ENCODE results near the gene SP5.
"Not testable (repeated sequence)": the region's sequence is repeated elsewhere in the genome, so short reads cannot be mapped to it uniquely, and the experiment has no call there.

SP5 gene
- 0 to 0.07 reads per million in 2 donors for total RNA-seq

DNA sequence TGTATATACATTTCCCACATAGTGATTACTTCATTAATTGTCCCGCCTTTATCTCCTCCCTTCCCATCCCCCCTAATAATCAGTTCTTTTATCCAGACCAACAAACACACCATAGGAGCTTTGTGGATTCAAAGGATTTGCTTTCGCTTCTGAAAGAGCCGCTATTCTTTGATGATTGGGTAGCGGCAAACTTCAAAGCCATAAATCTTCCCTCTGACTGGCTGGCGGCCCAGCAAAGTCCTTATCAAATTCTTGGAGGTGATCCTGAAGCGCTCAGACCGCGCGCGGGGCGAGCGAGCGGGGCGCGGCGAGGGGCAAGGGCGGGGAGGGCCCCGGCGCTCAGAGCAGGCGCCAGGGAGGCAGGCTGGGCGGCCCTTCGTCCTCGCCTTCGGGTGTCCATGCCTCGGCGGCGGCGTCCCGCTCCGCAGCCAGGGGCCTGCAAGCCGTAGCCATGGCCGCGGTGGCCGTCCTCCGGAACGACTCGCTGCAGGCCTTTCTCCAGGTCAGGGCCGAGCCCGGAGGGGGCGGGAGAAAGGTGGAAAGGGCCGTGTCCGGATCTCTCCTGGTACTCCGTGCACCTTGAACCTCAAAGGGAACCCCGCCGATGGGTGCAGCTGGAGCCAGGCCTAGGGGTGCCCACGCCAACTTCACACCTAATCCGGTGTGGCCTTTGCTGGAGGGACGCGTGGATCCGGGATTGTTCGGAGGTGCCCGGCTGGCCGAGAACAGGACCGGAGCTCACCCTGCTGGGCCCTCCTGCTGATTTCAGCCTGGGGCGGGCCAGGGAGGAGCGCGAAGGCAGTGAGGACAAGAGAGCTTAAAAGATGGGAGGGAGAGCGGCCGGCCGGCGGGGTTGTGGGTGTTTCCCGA, at the start of gene SP5:
TSS of gene SP5 (plus strand) at position 276 of the 870 bp plus-strand sequence. CDS start at position 452, 176 bp downstream.
- DNase-seq = peak in 3 of 5 experiments; percentile 11 to 61 (median 14)

DNA sequence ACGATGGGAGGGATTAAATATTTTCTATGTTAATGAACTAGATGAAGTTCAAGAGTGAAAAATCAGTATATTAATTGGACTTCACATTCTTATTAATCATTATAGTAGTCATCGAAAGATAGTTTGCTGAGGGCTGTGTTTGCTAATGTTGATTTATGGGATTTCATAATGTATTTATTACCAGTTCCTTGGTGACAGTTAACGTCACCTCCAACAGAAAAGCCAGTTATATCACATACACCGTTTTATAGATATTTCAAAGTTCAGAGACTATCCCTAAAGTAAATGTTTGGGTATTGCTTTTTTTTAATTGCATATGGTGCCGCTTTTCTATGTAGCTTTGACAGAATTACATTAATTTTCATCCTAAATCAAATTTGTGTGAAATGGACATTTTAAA, 49.4 kb upstream of the SP5 start:
- DNase-seq = no peak

DNA sequence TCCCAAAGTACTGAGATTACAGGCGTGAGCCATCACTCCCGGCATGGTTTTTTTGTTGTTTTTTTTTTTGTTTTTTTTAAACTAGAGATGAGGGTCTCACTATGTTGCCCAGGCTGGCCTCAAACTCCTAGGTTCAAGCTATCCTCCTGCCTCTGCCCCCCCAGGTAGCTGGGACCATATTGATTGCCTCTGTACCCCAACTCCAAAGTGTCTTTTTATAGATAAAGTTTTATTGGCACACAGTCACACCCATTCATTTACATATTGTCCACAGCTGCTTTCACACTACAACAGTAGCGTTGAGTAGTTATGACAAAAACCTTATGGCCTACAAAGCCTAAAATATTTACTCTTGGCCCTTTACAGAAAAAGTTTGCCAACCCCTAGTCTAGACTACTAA, 45.2 kb upstream of the SP5 start:
- no peak for DNase-seq

DNA sequence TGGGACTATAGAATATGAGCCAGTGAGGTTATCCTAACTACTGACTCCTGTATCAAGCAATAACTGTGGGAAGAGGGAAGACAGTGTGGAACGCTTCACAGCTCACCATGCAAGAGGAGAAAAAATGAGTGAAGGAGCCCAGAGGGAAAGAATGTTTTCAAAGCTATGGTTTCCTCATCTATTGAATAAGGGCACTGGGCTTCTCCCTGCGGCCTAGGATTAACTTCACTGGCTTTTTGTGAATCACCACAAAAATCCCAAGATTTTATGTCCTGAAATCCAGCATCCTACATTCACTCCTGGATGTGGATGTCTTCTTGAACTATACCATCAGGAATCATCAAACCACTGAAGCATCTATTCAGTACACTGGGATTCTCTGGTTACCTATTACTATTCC, 44.5 kb upstream of the SP5 start:
- no peak for DNase-seq

DNA sequence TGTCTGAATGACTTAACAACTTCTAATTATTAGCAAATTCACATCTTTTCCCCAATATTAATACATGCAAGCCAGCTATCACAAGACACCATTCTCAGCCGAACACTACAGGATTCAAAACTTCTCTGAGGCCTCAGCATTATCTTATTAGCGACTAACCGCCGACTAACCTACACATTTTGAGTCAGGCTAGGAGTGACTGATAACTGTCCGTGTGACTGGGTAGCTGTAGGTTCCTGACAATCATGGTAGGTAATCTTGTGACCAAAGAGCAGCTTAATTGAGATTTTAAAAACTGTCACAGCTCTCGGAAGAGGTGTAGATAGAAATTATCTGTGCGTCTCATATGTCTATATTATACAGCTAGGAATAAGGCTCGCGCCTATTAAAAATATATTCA, 44.1 kb upstream of the SP5 start:
- DNase-seq = no peak

DNA sequence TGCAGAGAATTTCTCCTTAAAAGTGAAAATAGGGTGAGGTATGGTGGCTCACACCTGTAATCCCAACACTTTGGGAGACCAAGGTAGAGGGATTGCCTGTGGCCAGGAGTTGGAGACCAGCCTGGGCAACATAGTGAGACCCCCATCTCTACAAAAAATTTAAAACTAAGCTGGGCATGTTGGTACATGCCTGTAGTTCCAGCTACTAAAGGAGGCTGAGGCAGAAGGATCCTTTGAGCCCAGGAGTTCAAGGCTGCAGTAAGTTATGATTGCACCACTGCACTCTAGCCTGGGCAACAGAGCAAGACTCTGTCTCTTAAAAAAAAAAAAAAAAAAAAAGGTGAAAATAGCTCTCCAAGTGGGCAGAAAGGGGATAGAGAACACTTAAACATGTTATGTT, 40.9 kb upstream of the SP5 start:
- not testable (repeated sequence) for DNase-seq

DNA sequence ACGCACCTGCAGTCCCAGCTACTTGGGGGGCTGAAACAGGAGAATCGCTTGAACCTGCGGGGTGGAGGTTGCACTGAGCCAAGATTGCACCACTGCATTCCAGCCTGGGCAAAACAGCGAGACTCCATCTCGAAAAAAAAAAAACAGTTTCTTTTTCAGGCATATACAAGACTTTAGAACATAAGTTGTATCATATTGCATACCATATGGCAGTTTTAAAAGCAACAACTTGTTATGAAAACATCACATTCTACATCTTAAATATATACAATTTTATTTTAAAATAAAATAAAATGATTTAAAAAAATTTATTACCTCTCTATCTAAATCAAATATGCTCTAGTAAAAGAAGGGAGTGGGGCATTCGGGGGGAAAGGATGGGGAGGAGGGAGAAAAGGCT, 39.4 kb upstream of the SP5 start:
- DNase-seq = no peak

DNA sequence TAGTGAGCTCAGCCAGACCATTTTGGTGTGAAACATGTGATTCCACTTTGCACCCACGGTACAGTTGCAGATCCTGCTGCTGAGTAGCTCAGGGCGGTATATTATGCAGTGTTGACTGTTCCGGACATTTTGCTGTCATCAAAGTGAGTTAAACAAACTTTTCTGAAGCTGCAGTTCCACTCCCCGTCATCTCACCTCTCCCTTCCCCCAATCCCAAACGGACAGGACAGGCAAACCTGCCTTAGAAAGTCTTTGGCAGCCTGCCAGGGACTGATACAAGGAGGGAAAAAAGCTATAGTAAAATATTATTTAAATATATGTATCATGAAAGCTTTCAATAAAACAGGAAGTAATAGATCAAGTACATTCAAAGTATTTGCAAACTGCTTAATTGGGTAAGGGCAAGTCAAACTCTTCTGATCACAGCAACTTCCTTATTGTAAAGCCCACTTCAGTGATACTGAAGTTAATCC, 35.5 kb upstream of the SP5 start:
- no peak for DNase-seq

DNA sequence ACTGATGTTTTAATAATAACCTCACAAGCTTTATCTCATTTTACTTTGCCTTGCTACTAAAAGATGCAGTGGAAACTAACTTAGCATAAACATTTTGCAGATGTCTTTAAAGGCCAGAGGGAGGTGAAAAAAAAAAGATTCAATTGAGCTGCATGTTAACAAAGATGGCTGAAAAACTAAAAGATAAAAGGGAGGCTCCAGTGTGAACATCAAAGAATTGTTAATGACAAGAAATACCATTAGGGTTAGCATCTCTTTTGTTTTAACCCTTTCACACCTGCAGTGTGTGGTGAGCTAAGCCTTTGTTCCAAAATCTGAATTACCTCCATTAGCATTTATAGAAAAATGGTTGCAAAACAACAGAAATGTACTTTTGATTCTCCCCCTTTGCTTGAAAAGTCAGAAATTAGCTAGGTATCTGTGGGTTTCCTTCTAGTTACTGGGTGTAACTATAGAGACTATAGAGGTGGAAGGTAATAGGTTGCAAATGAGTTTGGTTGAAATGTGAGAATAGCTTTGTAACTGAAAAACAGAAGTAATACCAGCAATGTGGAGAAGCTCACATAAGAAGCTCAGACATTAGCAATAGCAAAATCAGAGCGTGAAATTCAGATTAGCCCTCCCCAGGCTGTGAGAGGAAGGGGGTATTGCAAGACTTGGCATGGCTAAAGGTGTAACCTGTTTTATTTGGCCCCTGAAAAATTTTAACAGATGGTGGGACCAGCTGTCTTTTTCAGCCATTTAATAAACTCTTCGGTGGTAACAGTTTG, 34.8 kb upstream of the SP5 start:
- DNase-seq = no peak

DNA sequence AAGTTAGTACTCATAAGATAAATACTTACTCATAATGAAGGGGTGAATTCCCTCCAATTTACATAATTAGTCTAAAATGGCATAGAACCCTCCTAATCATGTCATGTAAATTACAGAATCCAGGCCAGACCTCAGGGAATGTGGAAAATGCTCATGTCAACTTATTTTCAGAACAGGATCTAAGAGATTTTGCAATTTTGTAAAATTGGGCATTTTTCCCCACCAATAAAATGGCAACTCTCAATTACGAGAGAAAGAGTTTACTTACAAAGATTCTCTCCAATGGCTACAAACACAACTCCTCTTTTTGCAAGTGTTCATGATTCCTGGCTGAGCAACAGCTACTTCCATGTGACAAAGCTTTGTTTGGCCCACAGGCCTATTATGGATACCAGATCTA, 33.8 kb upstream of the SP5 start:
- DNase-seq = no peak

DNA sequence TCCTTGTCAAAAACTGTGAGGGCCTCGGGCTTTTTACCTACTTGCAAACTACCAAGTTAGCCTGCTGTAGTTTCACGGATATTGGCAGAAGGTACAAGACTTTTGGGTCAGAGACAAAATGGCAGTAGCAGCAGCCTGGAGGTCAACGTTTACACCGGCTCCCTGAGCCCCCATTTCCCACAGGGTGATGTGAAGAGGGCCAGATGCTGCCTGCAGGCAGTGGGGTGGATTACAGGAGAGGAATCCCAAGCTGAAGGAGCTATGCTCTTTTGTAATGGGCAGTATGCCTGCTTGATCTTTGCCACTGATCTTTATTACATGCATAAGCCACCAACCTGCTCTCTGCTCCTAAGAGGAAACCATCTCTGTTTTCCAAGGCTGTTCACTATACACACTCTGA, 29.5 kb upstream of the SP5 start:
- DNase-seq = no peak

DNA sequence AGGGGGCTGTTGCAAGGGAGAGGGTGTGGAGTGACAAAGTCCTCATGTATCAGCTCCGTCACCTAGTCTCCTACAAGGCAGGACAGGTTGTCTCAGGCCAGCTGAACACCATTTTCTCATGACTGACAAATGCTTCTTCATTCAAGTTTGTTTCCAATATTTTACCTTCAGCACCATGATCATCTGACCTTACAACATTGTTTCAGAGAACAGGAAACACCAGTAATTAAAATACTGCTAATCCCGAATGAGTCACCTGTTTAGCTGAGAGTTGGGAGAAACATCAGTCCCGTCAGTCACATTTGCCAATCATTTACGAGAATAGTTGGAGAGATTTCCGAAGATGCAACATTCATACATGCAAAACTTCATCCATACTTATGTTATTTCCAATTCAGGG, 25.7 kb upstream of the SP5 start:
- DNase-seq = no peak

DNA sequence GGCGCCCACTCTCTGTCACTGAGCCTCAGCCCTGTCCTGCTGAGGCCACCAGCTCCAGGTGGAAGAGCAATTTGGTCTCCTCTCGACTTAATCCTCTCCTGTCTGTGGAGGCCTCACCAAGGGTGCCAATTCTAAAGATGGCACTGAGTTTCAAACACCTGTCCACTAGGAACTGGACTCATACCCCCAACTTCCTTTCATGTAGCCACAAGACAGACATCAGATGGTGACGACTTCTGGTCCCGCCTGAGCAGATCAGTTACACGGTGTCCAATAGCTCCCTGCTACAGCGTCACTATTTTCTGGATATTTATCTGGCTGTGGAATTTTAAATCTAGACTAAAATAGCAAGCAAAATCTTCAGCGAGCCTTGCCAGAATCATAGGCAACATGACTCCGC, 24.5 kb upstream of the SP5 start:
- no peak for DNase-seq

DNA sequence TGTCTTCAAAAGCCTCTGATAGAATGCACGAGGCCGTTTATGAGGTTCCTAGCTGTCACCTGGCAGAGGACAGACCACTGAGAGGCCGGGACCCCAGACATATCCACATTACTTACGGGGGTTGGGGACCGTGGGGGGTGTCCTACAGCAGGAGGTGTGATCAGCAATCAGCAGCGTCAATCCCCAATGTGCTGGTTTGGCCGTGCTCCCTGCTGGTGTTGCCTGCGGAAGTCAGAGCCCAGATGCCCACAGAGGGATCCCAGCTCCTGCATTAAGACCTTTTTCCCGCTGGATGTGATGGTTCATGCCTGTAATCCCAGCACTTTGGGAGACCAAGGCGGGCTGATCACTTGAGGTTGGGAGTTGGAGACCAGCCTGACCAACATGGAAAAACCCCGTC, 20.8 kb upstream of the SP5 start:
- no peak for DNase-seq

DNA sequence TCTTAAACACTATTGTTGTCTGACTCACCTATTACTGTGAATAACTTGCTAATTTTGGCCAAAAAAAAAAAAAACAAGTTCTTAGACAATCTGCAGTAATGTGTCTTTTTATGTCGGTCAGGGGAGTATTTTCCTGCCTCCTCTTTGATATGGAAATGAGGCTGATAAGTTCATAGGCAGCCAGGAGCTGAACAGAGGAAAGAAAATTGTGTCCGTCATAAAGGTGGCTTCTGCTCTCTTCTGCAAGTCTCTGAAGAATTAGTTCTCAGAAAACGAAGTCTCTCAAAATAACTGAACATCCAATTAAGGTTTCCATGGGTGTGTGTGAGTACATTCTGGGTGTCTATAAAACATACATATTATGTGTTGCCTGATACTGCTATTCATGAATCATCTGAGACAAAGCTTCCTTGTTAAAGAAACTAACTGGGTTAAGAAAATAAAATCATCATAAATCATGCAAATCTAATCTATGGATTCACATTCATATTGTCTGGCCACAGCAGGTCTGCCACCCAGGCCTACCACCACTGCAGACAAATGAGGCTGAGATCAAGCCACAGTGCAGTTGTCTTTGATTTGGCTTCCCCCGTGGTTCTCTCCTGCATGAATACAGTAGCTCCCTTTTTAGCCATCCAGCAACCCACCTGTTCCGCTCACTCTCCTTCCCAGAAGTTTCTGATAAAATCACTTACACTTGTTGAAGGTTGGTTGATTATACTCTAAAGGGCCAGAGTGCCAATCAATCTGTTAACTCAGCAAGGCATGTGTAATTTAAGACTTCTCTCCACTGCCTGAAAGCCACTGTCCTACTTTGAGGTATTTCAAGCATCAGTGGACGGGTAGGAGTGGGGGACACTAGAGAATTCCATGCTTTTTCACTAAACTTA, 19.4 kb upstream of the SP5 start:
- no peak for DNase-seq

DNA sequence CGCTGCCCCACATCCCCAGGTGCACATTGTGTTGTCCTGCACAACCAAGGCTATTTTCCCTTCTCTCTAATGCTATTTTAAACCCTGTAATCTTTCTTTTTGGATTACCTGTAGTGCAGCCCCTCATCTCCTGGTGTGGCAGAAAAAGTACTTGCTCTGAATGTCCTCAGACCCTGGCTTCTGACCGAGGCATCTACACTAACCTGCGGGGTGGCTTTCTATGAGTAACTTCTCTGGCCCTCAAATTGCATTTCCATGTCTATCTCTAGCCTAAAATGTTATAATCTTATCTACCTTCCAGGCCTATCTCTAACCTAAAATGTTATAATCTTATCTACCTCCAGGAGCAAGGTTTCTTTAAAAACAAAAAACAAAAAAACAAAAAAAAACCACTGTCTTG, 18.2 kb upstream of the SP5 start:
- no peak for DNase-seq

DNA sequence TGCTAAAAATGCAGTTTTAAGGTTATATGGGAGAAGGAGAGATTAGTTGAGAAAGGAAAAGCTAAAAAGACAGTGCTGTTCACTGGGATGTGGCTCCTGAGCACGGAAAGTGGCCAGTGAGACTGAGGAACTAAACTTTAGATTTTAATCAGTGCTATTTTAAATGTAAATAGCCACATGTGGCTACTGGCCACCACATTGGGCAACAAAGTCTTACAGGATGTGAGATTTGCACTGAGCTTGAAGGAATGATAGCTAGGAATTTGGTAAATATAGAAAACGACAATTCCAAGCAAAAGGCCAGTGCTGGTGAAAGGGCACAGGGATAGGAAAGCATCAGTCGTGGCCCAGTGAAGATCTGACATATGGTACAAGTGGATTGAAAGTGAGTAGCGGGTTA, 14.1 kb upstream of the SP5 start:
- DNase-seq = no peak

DNA sequence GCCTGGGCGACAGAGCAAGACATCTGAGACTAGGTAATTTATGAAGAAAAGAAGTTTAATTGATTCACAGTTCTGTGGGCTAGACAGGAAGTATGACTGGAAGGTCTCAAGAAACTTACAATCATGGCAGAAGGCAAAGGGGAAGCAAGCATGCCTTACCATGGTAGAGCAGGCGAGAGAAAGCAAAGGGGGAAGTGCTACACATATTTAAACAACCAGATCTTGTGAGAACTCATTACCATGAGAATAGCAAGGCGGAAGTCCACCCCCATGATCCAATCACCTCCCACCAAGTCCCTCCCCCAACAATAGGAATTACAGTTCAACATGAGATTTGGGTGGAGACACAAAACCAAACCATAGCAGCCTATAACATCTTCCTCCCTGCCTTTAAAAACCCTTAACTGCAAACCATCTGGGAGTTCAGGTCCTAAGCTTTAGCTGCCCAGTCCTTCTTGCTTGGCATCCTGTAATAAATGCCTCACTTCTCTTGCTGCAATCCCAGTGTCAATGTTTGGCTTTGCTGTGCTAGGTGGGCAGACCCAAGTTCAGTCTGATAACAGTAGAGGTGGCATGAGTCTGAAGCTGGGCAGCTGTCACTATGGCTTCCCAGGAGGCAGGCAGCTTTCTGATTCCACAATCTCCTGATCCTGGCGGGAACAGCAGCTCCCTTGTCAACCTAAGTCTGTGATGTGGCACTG, 11.2 kb upstream of the SP5 start:
- no peak for DNase-seq

DNA sequence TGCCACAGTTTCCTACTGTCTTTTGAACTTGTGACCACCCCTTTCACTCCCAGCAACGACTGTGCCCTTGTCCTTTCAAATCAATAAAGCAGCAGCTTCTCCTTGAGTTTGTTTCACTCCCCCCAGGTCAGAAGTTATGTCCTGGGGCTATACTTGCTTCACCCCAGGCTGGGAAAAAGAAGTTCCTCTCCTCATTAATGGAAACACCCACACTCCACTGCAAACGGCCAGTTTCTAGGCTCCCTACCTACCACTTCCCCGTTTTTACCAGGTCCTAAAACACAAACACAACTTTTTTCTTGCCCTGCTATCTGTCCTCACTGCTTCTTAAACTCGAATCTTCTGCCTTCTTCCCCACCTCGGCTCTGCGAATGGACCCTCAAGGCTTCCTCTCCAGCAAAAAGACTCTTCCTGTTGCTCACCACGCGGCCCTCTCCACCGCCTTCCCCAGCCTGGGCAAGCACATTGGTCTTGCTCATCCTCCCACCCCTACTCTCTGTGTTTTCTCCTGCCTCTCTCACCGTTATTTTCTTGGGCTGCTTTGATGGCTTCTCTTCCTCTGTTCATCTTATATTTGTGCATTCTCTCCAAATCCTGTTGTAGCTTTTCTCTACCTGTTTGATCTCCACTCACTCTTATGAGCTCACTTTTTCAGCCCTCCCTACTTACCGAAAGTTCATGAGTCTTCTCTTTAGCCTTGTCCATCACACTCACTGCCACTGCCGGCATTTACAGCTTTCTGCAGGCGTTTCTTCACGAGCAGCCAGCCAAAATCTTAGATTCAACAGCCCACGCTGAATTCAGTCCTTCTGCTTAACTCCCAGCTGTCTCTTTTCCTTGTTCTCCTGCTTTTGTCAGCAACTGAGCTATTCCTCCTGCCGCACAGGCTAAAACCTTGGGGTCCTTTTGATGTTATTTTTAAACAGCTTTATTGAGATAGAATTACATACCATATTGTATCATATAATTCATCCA, 7.0 kb upstream of the SP5 start:
- DNase-seq = no peak

DNA sequence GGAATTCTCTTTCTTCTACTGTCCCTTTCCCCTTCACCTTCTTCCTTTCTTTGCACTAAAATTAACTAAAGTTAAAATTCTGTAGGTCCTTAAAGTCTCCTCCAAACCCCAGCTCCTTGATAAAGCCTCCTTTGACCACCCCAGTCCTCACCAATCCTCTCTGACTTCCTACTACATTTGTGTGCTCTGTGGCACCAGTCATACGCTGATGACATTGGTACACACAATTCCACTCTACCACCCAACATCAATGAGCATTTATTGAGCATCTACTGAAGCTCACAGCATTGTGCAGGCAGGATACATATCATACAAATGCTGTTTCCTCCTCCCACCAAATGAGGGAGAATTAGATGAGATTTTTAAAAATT, 4.5 kb upstream of the SP5 start:
- no peak for DNase-seq

DNA sequence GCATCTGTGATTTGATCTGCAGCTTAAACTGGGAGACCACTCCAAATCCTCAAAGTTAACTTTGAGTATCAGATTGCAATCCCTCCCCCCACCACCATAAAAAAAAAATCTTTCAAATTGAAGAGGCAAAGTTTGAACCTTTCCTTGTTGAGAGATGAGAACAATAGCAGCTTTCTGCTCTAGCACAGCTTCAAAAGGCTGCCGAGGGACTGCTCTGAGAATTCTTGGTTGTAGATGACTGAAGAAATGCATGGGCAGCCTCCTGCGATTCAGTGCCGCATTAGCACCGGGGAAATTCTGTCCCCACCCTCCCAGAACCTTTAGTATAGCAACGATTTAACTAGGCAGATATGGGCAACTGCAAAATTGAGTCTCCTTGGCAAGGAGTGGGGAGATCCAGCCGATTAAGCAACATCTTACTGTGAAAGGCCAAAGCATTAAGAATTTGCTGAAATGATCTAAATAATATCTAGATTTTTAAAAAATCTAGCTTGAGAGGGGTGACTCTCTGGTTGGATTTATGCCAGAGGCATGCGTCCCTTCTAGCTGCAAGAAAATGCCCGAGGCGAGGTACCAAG, 3.9 kb upstream of the SP5 start:
- DNase-seq = no peak

Measured in T-helper 2 cell (primary cell).